Progenitor cell of endocrine pancreas (in vitro differentiated cells): ENCODE data around the gene ADAMTSL1. TPM values are rescaled to one million over a fixed set of nuclear protein-coding genes. Genes with fewer than 3 reads are reported as not detected.

Source experiments
- DNase-seq: peaks from one replicate; pipeline ENCODE4 v3.0.0; 2021; ENCODE audit warnings: low spot score; ENCODE audit not compliant: unreplicated experiment
- H3K27ac Mint-ChIP-seq: 2 replicates; pipeline ENCODE4 v1.8.0; 2021; ENCODE audit warnings: mild to moderate bottlenecking, moderate library complexity, mixed read lengths
- H3K27me3 Mint-ChIP-seq: 2 replicates; pipeline ENCODE4 v1.8.0; 2021; ENCODE audit warnings: mixed read lengths
- H3K36me3 Mint-ChIP-seq: 2 replicates; pipeline ENCODE4 v1.8.0; 2022; ENCODE audit warnings: mixed read lengths; ENCODE audit not compliant: insufficient read depth
- H3K4me1 Mint-ChIP-seq: 2 replicates; pipeline ENCODE4 v1.8.0; 2021; ENCODE audit warnings: low read depth, mixed read lengths
- H3K4me3 Mint-ChIP-seq: 2 replicates; pipeline ENCODE4 v1.8.0; 2021; ENCODE audit warnings: low read depth, mild to moderate bottlenecking, moderate library complexity, mixed read lengths
- H3K9me3 Mint-ChIP-seq: 2 replicates; pipeline ENCODE4 v1.8.0; 2021; ENCODE audit warnings: low read depth, mixed read lengths
- total RNA-seq: library from RNA; stranded (reverse); gene quantifications from 2 replicates; pipeline ENCODE4 v1.2.1, GENCODE V29; 2021
- TF ChIP-seq, protein P1 (sequence below): fragments of 200-600 bp; sonication (generic); IDR thresholded peaks from one replicate; pipeline ENCODE4 v1.5.0; 2021; ENCODE audit warnings: antibody characterized with exemption, mild to moderate bottlenecking; ENCODE audit not compliant: unreplicated experiment

ADAMTSL1 gene
- total RNA-seq, 1 donor from 2014 or later = 2.1 TPM

DNA sequence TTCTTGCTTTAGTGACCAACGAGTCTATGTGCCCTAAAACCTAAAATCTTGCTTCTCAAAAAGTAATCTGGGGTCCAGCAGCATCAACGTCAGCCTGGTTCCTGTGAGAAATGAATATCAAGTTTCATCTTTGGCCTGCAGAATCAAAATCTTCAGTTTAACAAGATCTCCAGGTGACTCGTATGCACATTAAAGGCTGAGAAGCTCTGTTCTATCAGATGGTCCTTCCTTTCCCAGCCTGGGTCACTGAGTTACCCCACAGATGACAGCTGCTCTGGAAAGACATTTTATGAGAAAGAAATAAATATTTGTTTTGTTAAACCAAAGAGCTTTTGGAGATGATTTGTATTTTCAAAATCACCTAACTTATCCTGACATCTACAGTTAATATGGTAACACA lies 75.8 kb downstream of the ADAMTSL1 start:
- H3K36me3 Mint-ChIP-seq = no peaks in the 10 kb centered on the region

GRCh38 chr9:18550286-18550685 lies 76.3 kb downstream of the ADAMTSL1 start:
- peaks cover 4% of the 10 kb centered on the region for H3K9me3 Mint-ChIP-seq
- H3K36me3 Mint-ChIP-seq = no peaks in the 10 kb centered on the region
- H3K4me1 Mint-ChIP-seq = no peaks in the 10 kb centered on the region
- no peak overlapping the region for H3K4me3 Mint-ChIP-seq
- DNase-seq = no peak
- H3K27me3 Mint-ChIP-seq = no peaks in the 10 kb centered on the region
- H3K27ac Mint-ChIP-seq = no peak overlapping the region
- TF ChIP-seq, protein P1, sequence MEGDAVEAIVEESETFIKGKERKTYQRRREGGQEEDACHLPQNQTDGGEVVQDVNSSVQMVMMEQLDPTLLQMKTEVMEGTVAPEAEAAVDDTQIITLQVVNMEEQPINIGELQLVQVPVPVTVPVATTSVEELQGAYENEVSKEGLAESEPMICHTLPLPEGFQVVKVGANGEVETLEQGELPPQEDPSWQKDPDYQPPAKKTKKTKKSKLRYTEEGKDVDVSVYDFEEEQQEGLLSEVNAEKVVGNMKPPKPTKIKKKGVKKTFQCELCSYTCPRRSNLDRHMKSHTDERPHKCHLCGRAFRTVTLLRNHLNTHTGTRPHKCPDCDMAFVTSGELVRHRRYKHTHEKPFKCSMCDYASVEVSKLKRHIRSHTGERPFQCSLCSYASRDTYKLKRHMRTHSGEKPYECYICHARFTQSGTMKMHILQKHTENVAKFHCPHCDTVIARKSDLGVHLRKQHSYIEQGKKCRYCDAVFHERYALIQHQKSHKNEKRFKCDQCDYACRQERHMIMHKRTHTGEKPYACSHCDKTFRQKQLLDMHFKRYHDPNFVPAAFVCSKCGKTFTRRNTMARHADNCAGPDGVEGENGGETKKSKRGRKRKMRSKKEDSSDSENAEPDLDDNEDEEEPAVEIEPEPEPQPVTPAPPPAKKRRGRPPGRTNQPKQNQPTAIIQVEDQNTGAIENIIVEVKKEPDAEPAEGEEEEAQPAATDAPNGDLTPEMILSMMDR = no peak

More for the DNA sequence above, 75.8 kb downstream of the ADAMTSL1 start:
- Mint-ChIP-seq H3K27me3 (no peaks in the 10 kb centered on the region), H3K4me3 (no peak overlapping the region), H3K4me1 (no peaks in the 10 kb centered on the region), H3K9me3 (peaks cover 4% of the 10 kb centered on the region), H3K27ac (no peak overlapping the region)
- DNase-seq = no peak
- TF ChIP-seq, protein P1 = no peak

DNA sequence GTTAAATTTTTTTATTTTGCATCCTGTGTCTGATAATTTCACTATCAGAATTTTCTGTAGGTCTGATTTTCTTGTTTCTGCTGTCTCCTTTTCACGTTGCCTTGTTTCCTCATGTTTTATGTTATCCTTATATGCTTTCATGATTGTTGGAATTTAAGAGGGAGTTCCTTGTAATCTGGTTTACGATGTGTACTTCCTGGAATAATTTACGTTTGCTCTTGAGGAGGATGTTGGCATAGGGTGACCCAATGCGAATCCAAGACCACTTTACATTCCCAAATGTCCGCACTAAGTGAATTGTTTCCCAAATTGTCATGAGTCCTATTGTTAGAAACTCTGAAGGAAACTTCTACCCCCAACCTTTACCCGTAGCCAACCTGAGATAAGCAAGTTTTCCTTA lies 80.3 kb downstream of the ADAMTSL1 start:
- Mint-ChIP-seq H3K27me3 (no peaks in the 10 kb centered on the region), H3K27ac (no peak overlapping the region), H3K4me3 (no peak overlapping the region), H3K36me3 (no peaks in the 10 kb centered on the region), H3K9me3 (peaks cover 7% of the 10 kb centered on the region), H3K4me1 (no peaks in the 10 kb centered on the region)
- TF ChIP-seq, protein P1 = no peak
- no peak for DNase-seq

GRCh38 chr9:18555105-18555883 lies 81.3 kb downstream of the ADAMTSL1 start:
- TF ChIP-seq, protein P1 = no peak
- no peak for DNase-seq
- Mint-ChIP-seq H3K9me3 (peaks cover 13% of the 10 kb centered on the region), H3K27ac (no peak overlapping the region), H3K36me3 (no peaks in the 10 kb centered on the region), H3K4me3 (no peak overlapping the region), H3K27me3 (no peaks in the 10 kb centered on the region), H3K4me1 (no peaks in the 10 kb centered on the region)

- Mint-ChIP-seq H3K4me1 (peaks cover 4% of the 10 kb centered on the region), H3K4me3 (no peak overlapping the region), H3K27ac (no peak overlapping the region), H3K36me3 (peaks cover 3% of the 10 kb centered on the region), H3K9me3 (peaks cover 25% of the 10 kb centered on the region), H3K27me3 (no peaks in the 10 kb centered on the region)
- DNase-seq = no peak
- TF ChIP-seq, protein P1 = no peak
Measured at GRCh38 chr9:18564018-18564880, 90.3 kb downstream of the ADAMTSL1 start.
